Activated CD8-positive, alpha-beta memory T cell treated with anti-CD3 and anti-CD28 coated beads, Interleukin-2, amount 50 U/mL, for 48 hours (primary cell): ENCODE data around the gene POLR3GL.

ENCODE experiments used
- DNase-seq: peaks from one replicate; pipeline ENCODE4 v3.0.0-alpha.2; 2020

Gene POLR3GL

GRCh38 chr1:145993618-145994390, 29.3 kb downstream of the POLR3GL start:
- no peak for DNase-seq

GRCh38 chr1:145994391-145995120, 30.1 kb downstream of the POLR3GL start:
- no peak for DNase-seq

- no peak for DNase-seq
Measured at GRCh38 chr1:145995148-145995881, 30.8 kb downstream of the POLR3GL start.

- DNase-seq = no peak
Measured at GRCh38 chr1:145995964-145996432, 31.5 kb downstream of the POLR3GL start.

GRCh38 chr1:145996433-145997015, 32.0 kb downstream of the POLR3GL start, which contains the start of gene TXNIP:
TXNIP (minus strand) TSS chr1:145996579; CDS start chr1:145996266, 313 bp downstream.
- DNase-seq = peak; percentile 94

GRCh38 chr1:145997016-145997717, 32.7 kb downstream of the POLR3GL start:
- peak; percentile 76 for DNase-seq

GRCh38 chr1:145997718-145998023, 33.2 kb downstream of the POLR3GL start:
- DNase-seq = no peak

- no peak for DNase-seq
Measured at GRCh38 chr1:145999321-146000024, 35.0 kb downstream of the POLR3GL start.

- DNase-seq = no peak
Measured at GRCh38 chr1:146001709-146002108, 37.2 kb downstream of the POLR3GL start.

- no peak for DNase-seq
Measured at GRCh38 chr1:146007489-146008133, 43.1 kb downstream of the POLR3GL start.

GRCh38 chr1:146010126-146010738, 45.7 kb downstream of the POLR3GL start:
- no peak for DNase-seq

GRCh38 chr1:146012703-146013558, 48.4 kb downstream of the POLR3GL start:
- no peak for DNase-seq

GRCh38 chr1:146013559-146013922, 49.1 kb downstream of the POLR3GL start:
- no peak for DNase-seq

GRCh38 chr1:146016891-146017290, 52.4 kb downstream of the POLR3GL start:
- DNase-seq = no peak

- DNase-seq = no peak
Measured at GRCh38 chr1:146019231-146020057, 55.0 kb downstream of the POLR3GL start.

- no peak for DNase-seq
Measured at GRCh38 chr1:146020058-146021049, 55.9 kb downstream of the POLR3GL start.

GRCh38 chr1:146021050-146021445, 56.6 kb downstream of the POLR3GL start:
- no peak for DNase-seq
